ENCODE measurements around the gene MCM8.

Gene MCM8

GRCh38 chr20:6007529-6008103, 57.2 kb downstream of the MCM8 start:
- Histone ChIP-seq H3K4me3 (ENCODE audit: low read depth, low read length) (peak overlapping the region; percentile 75), H3K27me3 (replicated peaks) (no peaks in the 10 kb centered on the region), H3K27ac (no peak overlapping the region), H3K36me3 (replicated peaks) (peaks cover 25% of the 10 kb centered on the region)
- no peak for TF ChIP-seq CTCF (IDR thresholded peaks at IDR 0.05; ENCODE audit: low read depth, low read length, missing control alignments)
- DNase-seq: no peak
- in situ Hi-C loops (cut with HindIII; ENCODE audit: low pct_ligation_motif_present, low sequenced_read_pairs): no loop called here

- no peak for TF ChIP-seq CTCF (IDR thresholded peaks at IDR 0.05; ENCODE audit: low read depth, low read length, missing control alignments)
- Histone ChIP-seq H3K27me3 (replicated peaks) (no peaks in the 10 kb centered on the region), H3K4me3 (ENCODE audit: low read depth, low read length) (peak overlapping the region; percentile 6), H3K27ac (no peak overlapping the region), H3K36me3 (replicated peaks) (peaks cover 28% of the 10 kb centered on the region)
- in situ Hi-C loops (cut with HindIII; ENCODE audit: low pct_ligation_motif_present, low sequenced_read_pairs): no loop called here
- peak; percentile 77 for DNase-seq
These were observed 57.8 kb downstream of the MCM8 start for GRCh38 chr20:6008254-6008653.

- Histone ChIP-seq H3K27ac (no peak overlapping the region), H3K27me3 (replicated peaks) (no peaks in the 10 kb centered on the region), H3K36me3 (replicated peaks) (peaks cover 41% of the 10 kb centered on the region), H3K4me3 (ENCODE audit: low read depth, low read length) (no peak overlapping the region)
- in situ Hi-C loops (cut with HindIII; ENCODE audit: low pct_ligation_motif_present, low sequenced_read_pairs): no loop called here
- DNase-seq: no peak
- TF ChIP-seq CTCF (IDR thresholded peaks at IDR 0.05; ENCODE audit: low read depth, low read length, missing control alignments): no peak
These were observed 61.7 kb downstream of the MCM8 start for GRCh38 chr20:6012179-6012578.

- H3K36me3 ChIP-seq (replicated peaks): peaks cover 41% of the 10 kb centered on the region
- in situ Hi-C loops (cut with HindIII; ENCODE audit: low pct_ligation_motif_present, low sequenced_read_pairs): no loop called here
- DNase-seq: no peak
These were observed 63.6 kb downstream of the MCM8 start for GRCh38 chr20:6014017-6014416.

GRCh38 chr20:6014957-6015356, 64.5 kb downstream of the MCM8 start:
- Histone ChIP-seq H3K27me3 (replicated peaks) (no peaks in the 10 kb centered on the region), H3K27ac (no peak overlapping the region), H3K36me3 (replicated peaks) (peaks cover 39% of the 10 kb centered on the region), H3K4me3 (ENCODE audit: low read depth, low read length) (no peak overlapping the region)
- in situ Hi-C loops (cut with HindIII; ENCODE audit: low pct_ligation_motif_present, low sequenced_read_pairs): no loop called here
- TF ChIP-seq CTCF (IDR thresholded peaks at IDR 0.05; ENCODE audit: low read depth, low read length, missing control alignments): no peak
- no peak for DNase-seq

More at GRCh38 chr20:6014017-6014416, 63.6 kb downstream of the MCM8 start:
- Histone ChIP-seq H3K4me3 (ENCODE audit: low read depth, low read length) (no peak overlapping the region), H3K27ac (no peak overlapping the region), H3K27me3 (replicated peaks) (no peaks in the 10 kb centered on the region)
- TF ChIP-seq CTCF (IDR thresholded peaks at IDR 0.05; ENCODE audit: low read depth, low read length, missing control alignments): no peak

- TF ChIP-seq CTCF (IDR thresholded peaks at IDR 0.05; ENCODE audit: low read depth, low read length, missing control alignments): no peak
- Histone ChIP-seq H3K27me3 (replicated peaks) (no peaks in the 10 kb centered on the region), H3K36me3 (replicated peaks) (peaks cover 20% of the 10 kb centered on the region), H3K27ac (no peak overlapping the region), H3K4me3 (ENCODE audit: low read depth, low read length) (no peak overlapping the region)
- no peak for DNase-seq
- in situ Hi-C loops (cut with HindIII; ENCODE audit: low pct_ligation_motif_present, low sequenced_read_pairs): no loop called here
These were observed 67.0 kb downstream of the MCM8 start for GRCh38 chr20:6017467-6017866.

All from brain microvascular endothelial cell (primary cell).